ENCODE measurements around the gene PNMA8C. TPM values are rescaled to one million over a fixed set of nuclear protein-coding genes. Genes with fewer than 3 reads are reported as not detected.
A peak's percentile ranks its signal among the peaks of the same experiment; 100 is the strongest.

PNMA8C gene
- total RNA-seq, 2 donors from 2014 or later = not detected

- peak overlapping the region; percentile 54 to 78 for H3K27ac ChIP-seq
- no peak for TF ChIP-seq CTCF (IDR thresholded peaks at IDR 0.05)
- peaks cover 6% of the 10 kb centered on the region for H3K36me3 ChIP-seq
- peak overlapping the region in 1 of 2 donors; percentile 13 for H3K4me3 ChIP-seq
- peak; percentile 89 for DNase-seq (ENCODE audit: low spot score)
- H3K9me3 ChIP-seq = no peaks in the 10 kb centered on the region
- peaks cover 0 to 66% of the 10 kb centered on the region in 2 donors for H3K4me1 ChIP-seq
- no peaks in the 10 kb centered on the region for H3K27me3 ChIP-seq
Measured at GRCh38 chr19:46408664-46409039, 20.1 kb downstream of the PNMA8C start.

- H3K36me3 ChIP-seq = peaks cover 6% of the 10 kb centered on the region
- no peak for TF ChIP-seq CTCF (IDR thresholded peaks at IDR 0.05)
- H3K9me3 ChIP-seq = no peaks in the 10 kb centered on the region
- H3K27me3 ChIP-seq = no peaks in the 10 kb centered on the region
- peak overlapping the region in 1 of 2 donors; percentile 13 for H3K4me3 ChIP-seq
- peak overlapping the region; percentile 54 to 78 for H3K27ac ChIP-seq
- peaks cover 0 to 67% of the 10 kb centered on the region in 2 donors for H3K4me1 ChIP-seq
- DNase-seq (ENCODE audit: low spot score) = no peak
Measured at GRCh38 chr19:46407856-46408663, 20.7 kb downstream of the PNMA8C start.

GRCh38 chr19:46406976-46407375 lies 21.8 kb downstream of the PNMA8C start:
- no peak for DNase-seq (ENCODE audit: low spot score)
- Histone ChIP-seq H3K4me1 (peaks cover 0 to 67% of the 10 kb centered on the region in 2 donors), H3K36me3 (peaks cover 6% of the 10 kb centered on the region), H3K27ac (no peak overlapping the region), H3K4me3 (no peak overlapping the region), H3K27me3 (no peaks in the 10 kb centered on the region), H3K9me3 (no peaks in the 10 kb centered on the region)
- no peak for TF ChIP-seq CTCF (IDR thresholded peaks at IDR 0.05)

- Histone ChIP-seq H3K36me3 (no peaks in the 10 kb centered on the region), H3K27me3 (no peaks in the 10 kb centered on the region), H3K9me3 (no peaks in the 10 kb centered on the region), H3K27ac (peak overlapping the region; percentile 68 to 69), H3K4me3 (peak overlapping the region; percentile 27 to 46), H3K4me1 (peaks cover 0 to 49% of the 10 kb centered on the region in 2 donors)
- DNase-seq (ENCODE audit: low spot score) = no peak
- no peak for TF ChIP-seq CTCF (IDR thresholded peaks at IDR 0.05)
Measured at GRCh38 chr19:46404753-46405468, 23.8 kb downstream of the PNMA8C start.

GRCh38 chr19:46404055-46404752 lies 24.5 kb downstream of the PNMA8C start:
- peak overlapping the region; percentile 68 to 69 for H3K27ac ChIP-seq

More at GRCh38 chr19:46404055-46404752, 24.5 kb downstream of the PNMA8C start:
- no peaks in the 10 kb centered on the region for H3K9me3 ChIP-seq
- peak overlapping the region; percentile 27 to 46 for H3K4me3 ChIP-seq
- no peak for TF ChIP-seq CTCF (IDR thresholded peaks at IDR 0.05)
- peak; percentile 72 for DNase-seq (ENCODE audit: low spot score)
- H3K27me3 ChIP-seq = no peaks in the 10 kb centered on the region
- peaks cover 0 to 45% of the 10 kb centered on the region in 2 donors for H3K4me1 ChIP-seq
- no peaks in the 10 kb centered on the region for H3K36me3 ChIP-seq
